ENCODE measurements around the gene ZNF615.
"Not testable (repeated sequence)": the region's sequence is repeated elsewhere in the genome, so short reads cannot be mapped to it uniquely, and the experiment has no call there.

DNA sequence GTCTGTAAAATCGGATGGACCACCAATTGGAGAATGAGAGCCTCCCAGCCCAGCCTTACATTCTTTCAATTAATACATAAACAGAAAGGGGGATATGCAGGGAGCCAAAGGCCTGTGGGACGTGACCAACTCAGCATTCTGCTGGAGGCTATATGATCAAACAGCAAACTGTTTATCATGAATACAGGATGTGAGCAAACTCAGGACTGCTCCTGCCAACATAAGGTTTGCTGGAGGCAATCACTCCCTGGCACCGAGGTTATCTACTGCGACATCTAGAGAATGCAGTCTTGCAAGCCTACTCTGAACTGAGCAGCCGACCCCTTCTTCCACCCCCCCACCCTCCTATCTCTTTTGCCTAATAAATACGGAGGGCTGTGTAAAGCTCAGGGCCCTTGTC is 27.1 kb downstream of the ZNF615 start:
- TF ChIP-seq, protein P1, sequence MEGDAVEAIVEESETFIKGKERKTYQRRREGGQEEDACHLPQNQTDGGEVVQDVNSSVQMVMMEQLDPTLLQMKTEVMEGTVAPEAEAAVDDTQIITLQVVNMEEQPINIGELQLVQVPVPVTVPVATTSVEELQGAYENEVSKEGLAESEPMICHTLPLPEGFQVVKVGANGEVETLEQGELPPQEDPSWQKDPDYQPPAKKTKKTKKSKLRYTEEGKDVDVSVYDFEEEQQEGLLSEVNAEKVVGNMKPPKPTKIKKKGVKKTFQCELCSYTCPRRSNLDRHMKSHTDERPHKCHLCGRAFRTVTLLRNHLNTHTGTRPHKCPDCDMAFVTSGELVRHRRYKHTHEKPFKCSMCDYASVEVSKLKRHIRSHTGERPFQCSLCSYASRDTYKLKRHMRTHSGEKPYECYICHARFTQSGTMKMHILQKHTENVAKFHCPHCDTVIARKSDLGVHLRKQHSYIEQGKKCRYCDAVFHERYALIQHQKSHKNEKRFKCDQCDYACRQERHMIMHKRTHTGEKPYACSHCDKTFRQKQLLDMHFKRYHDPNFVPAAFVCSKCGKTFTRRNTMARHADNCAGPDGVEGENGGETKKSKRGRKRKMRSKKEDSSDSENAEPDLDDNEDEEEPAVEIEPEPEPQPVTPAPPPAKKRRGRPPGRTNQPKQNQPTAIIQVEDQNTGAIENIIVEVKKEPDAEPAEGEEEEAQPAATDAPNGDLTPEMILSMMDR (conservative IDR thresholded peaks at IDR 0.05; ENCODE audit: low read depth, low read length): not testable (repeated sequence)
- not testable (repeated sequence) for TF ChIP-seq EZH2 (IDR thresholded peaks at IDR 0.05; ENCODE audit: borderline replicate concordance, low read depth, low read length, poor library complexity, severe bottlenecking)
